ENCODE measurements around the gene SPAG5.

DNA sequence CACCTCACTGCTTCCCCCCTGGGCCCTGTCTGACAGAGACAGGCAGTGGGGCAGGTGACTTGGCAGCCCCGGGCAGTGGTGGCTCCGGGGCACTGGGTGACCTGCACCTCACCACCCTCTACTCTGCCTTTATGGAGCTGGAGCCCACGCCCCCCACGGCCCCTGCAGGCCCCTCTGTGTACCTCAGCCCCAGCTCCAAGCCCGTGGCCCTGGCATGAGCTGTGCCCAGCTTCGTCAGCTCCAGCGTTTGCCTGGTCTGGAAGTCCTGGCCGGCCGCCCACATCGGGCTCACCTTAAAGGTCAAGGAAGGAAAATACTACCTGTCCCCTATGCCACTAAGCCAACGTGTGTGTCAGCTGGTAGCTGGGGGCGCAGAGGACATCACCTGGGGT lies 61.6 kb downstream of the SPAG5 start:
- TF ChIP-seq, protein P1, sequence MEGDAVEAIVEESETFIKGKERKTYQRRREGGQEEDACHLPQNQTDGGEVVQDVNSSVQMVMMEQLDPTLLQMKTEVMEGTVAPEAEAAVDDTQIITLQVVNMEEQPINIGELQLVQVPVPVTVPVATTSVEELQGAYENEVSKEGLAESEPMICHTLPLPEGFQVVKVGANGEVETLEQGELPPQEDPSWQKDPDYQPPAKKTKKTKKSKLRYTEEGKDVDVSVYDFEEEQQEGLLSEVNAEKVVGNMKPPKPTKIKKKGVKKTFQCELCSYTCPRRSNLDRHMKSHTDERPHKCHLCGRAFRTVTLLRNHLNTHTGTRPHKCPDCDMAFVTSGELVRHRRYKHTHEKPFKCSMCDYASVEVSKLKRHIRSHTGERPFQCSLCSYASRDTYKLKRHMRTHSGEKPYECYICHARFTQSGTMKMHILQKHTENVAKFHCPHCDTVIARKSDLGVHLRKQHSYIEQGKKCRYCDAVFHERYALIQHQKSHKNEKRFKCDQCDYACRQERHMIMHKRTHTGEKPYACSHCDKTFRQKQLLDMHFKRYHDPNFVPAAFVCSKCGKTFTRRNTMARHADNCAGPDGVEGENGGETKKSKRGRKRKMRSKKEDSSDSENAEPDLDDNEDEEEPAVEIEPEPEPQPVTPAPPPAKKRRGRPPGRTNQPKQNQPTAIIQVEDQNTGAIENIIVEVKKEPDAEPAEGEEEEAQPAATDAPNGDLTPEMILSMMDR (conservative IDR thresholded peaks at IDR 0.05; ENCODE audit: low read depth, low read length) = no peak
- TF ChIP-seq EZH2 (IDR thresholded peaks at IDR 0.05; ENCODE audit: borderline replicate concordance, low read depth, low read length, poor library complexity, severe bottlenecking) = no peak

Measured in A673 (cell line).